Measurements from ENCODE around the gene ZSWIM7. TPM values are rescaled to one million over a fixed set of nuclear protein-coding genes. Genes with fewer than 3 reads are reported as not detected.
A peak's percentile ranks its signal among the peaks of the same experiment; 100 is the strongest.

ZSWIM7 gene
- total RNA-seq, 1 experiment from 2014 or later, result 19.1 TPM

GRCh38 chr17:15935891-15936290, 63.6 kb downstream of the ZSWIM7 start:
- CTCF ChIA-PET, result no interaction called here
- TF ChIP-seq EZH2 (IDR thresholded peaks at IDR 0.05; ENCODE audit: low read depth), result no peak

DNA sequence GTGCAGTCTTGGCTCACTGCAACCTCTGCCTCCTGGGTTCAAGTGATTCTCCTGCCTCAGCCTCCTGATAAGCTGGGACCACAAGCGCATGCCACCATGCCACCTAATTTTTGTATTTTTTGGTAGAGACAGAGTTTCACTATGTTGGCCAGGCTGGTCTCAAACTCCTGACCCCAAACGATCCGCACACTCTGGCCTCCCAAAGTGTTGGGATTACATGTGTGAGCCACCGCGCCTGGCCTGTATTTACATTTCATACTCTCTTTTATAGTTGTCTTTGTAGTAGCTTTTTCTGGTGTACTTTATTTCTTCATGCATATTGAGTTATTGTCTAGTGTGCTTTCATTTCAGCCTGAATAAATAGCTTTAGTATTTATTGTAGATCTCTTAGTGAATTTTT, 64.6 kb downstream of the ZSWIM7 start:
- Histone ChIP-seq H4K20me1 (ENCODE audit: insufficient read depth) (no peaks in the 10 kb centered on the region), H3K9me2 (ENCODE audit: insufficient read depth) (no peaks in the 10 kb centered on the region), H3K4me2 (no peak overlapping the region), H2AFZ (no peak overlapping the region), H3K9me3 (ENCODE audit: insufficient read depth, low read depth) (no peaks in the 10 kb centered on the region), H3K79me2 (ENCODE audit: low read depth) (no peaks in the 10 kb centered on the region), H3K27ac (no peak overlapping the region), H3K36me3 (ENCODE audit: low read depth) (no peaks in the 10 kb centered on the region), H3K4me1 (replicated peaks; ENCODE audit: insufficient read depth) (peaks cover 7% of the 10 kb centered on the region; the same call in 1 of the 2 replicates), H3K4me3 (no peak overlapping the region), H3K27me3 (ENCODE audit: insufficient read depth, low read depth) (no peaks in the 10 kb centered on the region), H3F3A (ENCODE audit: insufficient read depth, low read depth) (no peaks in the 10 kb centered on the region)
- intact Hi-C loops (cut with micrococcal nuclease; ENCODE audit: unreplicated experiment), result no loop called here
- CTCF ChIA-PET, result interaction anchor here (0.5 kb wide), 1 partner anchor 55 kb away, joined by 3 read pairs; no protein-coding TSS in a partner anchor
- TF ChIP-seq EZH2 (IDR thresholded peaks at IDR 0.05; ENCODE audit: low read depth), result no peak
- TF ChIP-seq CTCF (conservative IDR thresholded peaks at IDR 0.05), result no peak
- DNase-seq, result no peak
- no TSS peak for BruUV-seq (replicated peaks)
- POLR2A ChIA-PET (ENCODE audit: unreplicated experiment), result no interaction called here

More at GRCh38 chr17:15935891-15936290, 63.6 kb downstream of the ZSWIM7 start:
- no peaks in the 10 kb centered on the region for H3F3A ChIP-seq (ENCODE audit: insufficient read depth, low read depth)
- no peaks in the 10 kb centered on the region for H4K20me1 ChIP-seq (ENCODE audit: insufficient read depth)
- no peak overlapping the region for H3K4me3 ChIP-seq
- H3K4me1 ChIP-seq (replicated peaks; ENCODE audit: insufficient read depth), result peaks cover 7% of the 10 kb centered on the region; the same call in 1 of the 2 replicates
- no peak overlapping the region for H3K4me2 ChIP-seq
- H3K27ac ChIP-seq, result no peak overlapping the region
- POLR2A ChIA-PET (ENCODE audit: unreplicated experiment), result no interaction called here
- H2AFZ ChIP-seq, result no peak overlapping the region
- intact Hi-C loops (cut with micrococcal nuclease; ENCODE audit: unreplicated experiment), result no loop called here
- no peaks in the 10 kb centered on the region for H3K9me3 ChIP-seq (ENCODE audit: insufficient read depth, low read depth)
- BruUV-seq (replicated peaks), result no TSS peak
- no peaks in the 10 kb centered on the region for H3K79me2 ChIP-seq (ENCODE audit: low read depth)
- no peak for DNase-seq
- no peaks in the 10 kb centered on the region for H3K9me2 ChIP-seq (ENCODE audit: insufficient read depth)
- H3K36me3 ChIP-seq (ENCODE audit: low read depth), result no peaks in the 10 kb centered on the region
- no peaks in the 10 kb centered on the region for H3K27me3 ChIP-seq (ENCODE audit: insufficient read depth, low read depth)

DNA sequence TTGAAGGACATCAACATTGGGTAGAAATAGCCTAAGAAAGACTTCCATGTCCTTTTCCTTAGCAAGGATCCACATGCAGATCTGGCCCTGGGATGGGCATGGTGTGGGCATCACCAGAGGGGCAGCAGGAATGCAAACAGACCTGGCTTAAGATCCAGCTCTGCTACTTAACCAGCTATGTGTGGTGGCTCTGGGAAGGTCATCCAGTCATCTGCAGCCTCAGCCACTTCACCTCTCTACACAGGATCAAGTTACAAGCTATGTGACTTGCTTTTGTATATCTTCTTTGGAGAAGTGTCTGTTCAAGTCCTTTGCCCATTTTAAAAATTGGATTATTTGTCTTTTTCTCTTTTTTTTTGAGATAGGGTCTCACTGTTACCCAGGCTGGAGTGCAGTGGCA, 68.1 kb downstream of the ZSWIM7 start:
- ChIA-PET CTCF (no interaction called here), POLR2A (ENCODE audit: unreplicated experiment) (interaction anchor here (0.5 to 0.6 kb wide), 2 partner anchors 20 to 45 kb away, joined by 3 to 4 read pairs; no protein-coding TSS in a partner anchor)
- H3K4me2 ChIP-seq, result no peak overlapping the region
- H3K4me3 ChIP-seq, result no peak overlapping the region
- TF ChIP-seq CTCF (conservative IDR thresholded peaks at IDR 0.05) (no peak), EZH2 (IDR thresholded peaks at IDR 0.05; ENCODE audit: low read depth) (no peak)
- intact Hi-C loops (cut with micrococcal nuclease; ENCODE audit: unreplicated experiment), result no loop called here
- no peaks in the 10 kb centered on the region for H3K79me2 ChIP-seq (ENCODE audit: low read depth)
- peak in 1 of 2 experiments; percentile 32 for DNase-seq
- H4K20me1 ChIP-seq (ENCODE audit: insufficient read depth), result no peaks in the 10 kb centered on the region
- peaks cover 7% of the 10 kb centered on the region; the same call in 1 of the 2 replicates for H3K4me1 ChIP-seq (replicated peaks; ENCODE audit: insufficient read depth)
- H3K9me3 ChIP-seq (ENCODE audit: insufficient read depth, low read depth), result no peaks in the 10 kb centered on the region
- BruUV-seq (replicated peaks), result no TSS peak
- H3F3A ChIP-seq (ENCODE audit: insufficient read depth, low read depth), result no peaks in the 10 kb centered on the region
- H2AFZ ChIP-seq, result no peak overlapping the region
- no peaks in the 10 kb centered on the region for H3K27me3 ChIP-seq (ENCODE audit: insufficient read depth, low read depth)
- no peak overlapping the region for H3K27ac ChIP-seq
- no peaks in the 10 kb centered on the region for H3K36me3 ChIP-seq (ENCODE audit: low read depth)
- no peaks in the 10 kb centered on the region for H3K9me2 ChIP-seq (ENCODE audit: insufficient read depth)

- no peaks in the 10 kb centered on the region for H3F3A ChIP-seq (ENCODE audit: insufficient read depth, low read depth)
- no peaks in the 10 kb centered on the region for H3K9me3 ChIP-seq (ENCODE audit: insufficient read depth, low read depth)
- no peaks in the 10 kb centered on the region for H3K9me2 ChIP-seq (ENCODE audit: insufficient read depth)
- no peak overlapping the region for H2AFZ ChIP-seq
- H3K27me3 ChIP-seq (ENCODE audit: insufficient read depth, low read depth), result no peaks in the 10 kb centered on the region
- intact Hi-C loops (cut with micrococcal nuclease; ENCODE audit: unreplicated experiment), result no loop called here
- H3K4me2 ChIP-seq, result no peak overlapping the region
- ChIA-PET POLR2A (ENCODE audit: unreplicated experiment) (no interaction called here), CTCF (no interaction called here)
- peaks cover 7% of the 10 kb centered on the region; the same call in 1 of the 2 replicates for H3K4me1 ChIP-seq (replicated peaks; ENCODE audit: insufficient read depth)
- H3K27ac ChIP-seq, result no peak overlapping the region
- no peaks in the 10 kb centered on the region for H4K20me1 ChIP-seq (ENCODE audit: insufficient read depth)
- no TSS peak for BruUV-seq (replicated peaks)
- TF ChIP-seq CTCF (conservative IDR thresholded peaks at IDR 0.05), result no peak
- TF ChIP-seq EZH2 (IDR thresholded peaks at IDR 0.05; ENCODE audit: low read depth), result no peak
- no peaks in the 10 kb centered on the region for H3K79me2 ChIP-seq (ENCODE audit: low read depth)
- no peaks in the 10 kb centered on the region for H3K36me3 ChIP-seq (ENCODE audit: low read depth)
- H3K4me3 ChIP-seq, result no peak overlapping the region
- no peak for DNase-seq
Measured at GRCh38 chr17:15930426-15930825, 69.1 kb downstream of the ZSWIM7 start.
